ENCODE measurements around the gene CDKN2AIP.
A peak's percentile ranks its signal among the peaks of the same experiment; 100 is the strongest.
"Not testable (repeated sequence)": the region's sequence is repeated elsewhere in the genome, so short reads cannot be mapped to it uniquely, and the experiment has no call there.

CDKN2AIP gene

DNA sequence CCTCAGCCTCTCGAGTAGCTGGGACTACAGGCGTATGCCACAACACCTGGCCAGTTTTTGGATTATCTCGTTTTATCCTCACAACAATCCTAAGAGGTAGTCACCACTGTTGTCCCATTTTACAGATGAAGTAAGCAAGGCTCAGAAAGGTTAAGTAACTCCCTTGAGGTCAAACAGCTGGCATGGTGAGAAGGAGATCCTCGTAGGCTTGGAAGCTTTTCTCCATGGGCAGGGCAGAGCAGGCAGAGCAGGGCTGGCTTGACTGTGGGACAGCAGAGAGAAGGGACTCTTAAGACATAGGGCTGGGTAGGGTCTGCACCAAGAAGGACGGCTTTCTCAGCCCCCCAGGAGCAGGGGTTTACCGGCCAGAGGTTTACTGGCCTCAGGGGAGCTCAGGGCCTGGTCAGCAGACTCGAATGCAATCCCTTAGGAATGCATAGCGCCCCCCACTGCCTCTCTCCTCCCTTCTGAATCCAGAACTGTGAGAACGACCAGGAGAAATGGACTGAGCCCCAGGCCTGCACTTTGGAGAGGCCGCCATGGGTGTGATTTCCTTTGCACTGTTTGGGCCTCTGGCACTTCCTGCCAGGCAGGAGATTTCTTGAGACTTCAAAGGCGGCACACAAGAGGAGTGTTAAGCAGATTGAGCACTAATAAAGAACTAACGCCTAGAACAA lies 14.0 kb upstream of the CDKN2AIP start:
- Mint-ChIP-seq H3K27me3 (peaks cover 13% of the 10 kb centered on the region), H3K27ac (no peak overlapping the region), H3K36me3 (no peaks in the 10 kb centered on the region), H3K4me1 (peaks cover 2% of the 10 kb centered on the region), H3K4me3 (no peak overlapping the region), H3K9me3 (no peaks in the 10 kb centered on the region)
- no peak for ATAC-seq (ENCODE audit: low read depth)
- DNase-seq (ENCODE audit: low spot score in 2 of 2): no peak

DNA sequence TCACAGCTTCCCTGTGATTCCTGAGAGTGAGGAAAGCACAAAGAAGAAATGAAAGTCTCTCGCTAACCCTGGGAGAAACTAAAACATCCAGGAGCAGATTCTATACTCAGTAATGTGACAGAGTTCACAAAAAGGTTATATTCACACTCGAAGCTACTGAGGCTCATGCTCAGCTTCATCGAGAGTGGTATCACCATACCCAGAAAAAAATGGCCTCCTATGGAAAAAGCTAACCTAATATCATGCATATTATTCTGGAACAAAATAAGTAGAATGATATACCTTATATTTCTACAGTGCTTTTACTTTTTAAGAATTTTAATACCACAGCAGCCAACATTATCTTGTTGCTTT lies 13.5 kb upstream of the CDKN2AIP start:
- H3K4me1 Mint-ChIP-seq: peaks cover 2% of the 10 kb centered on the region
- no peaks in the 10 kb centered on the region for H3K9me3 Mint-ChIP-seq
- DNase-seq (ENCODE audit: low spot score in 2 of 2) (no peak), ATAC-seq (ENCODE audit: low read depth) (no peak)
- H3K36me3 Mint-ChIP-seq: no peaks in the 10 kb centered on the region
- no peak overlapping the region for H3K4me3 Mint-ChIP-seq
- no peak overlapping the region for H3K27ac Mint-ChIP-seq
- H3K27me3 Mint-ChIP-seq: peaks cover 13% of the 10 kb centered on the region

DNA sequence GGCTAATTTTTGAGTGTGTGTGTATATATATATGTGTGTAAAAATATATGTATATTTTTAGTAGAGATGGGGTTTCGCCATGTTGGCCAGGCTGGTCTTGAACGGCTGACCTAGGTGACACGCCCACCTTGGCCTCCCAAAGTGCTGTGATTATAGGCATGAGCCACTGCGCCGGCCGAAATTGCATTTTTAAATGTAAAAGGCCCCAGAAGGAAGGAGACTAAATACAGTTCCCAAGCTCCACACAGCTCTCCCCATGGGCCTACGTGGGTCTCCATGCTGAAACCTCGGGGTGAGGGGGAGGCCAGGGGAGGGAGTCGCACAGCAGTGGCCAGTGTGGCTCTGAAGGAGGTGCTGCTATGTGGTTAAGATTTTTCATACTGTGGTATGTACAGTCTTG lies 12.8 kb upstream of the CDKN2AIP start:
- peaks cover 13% of the 10 kb centered on the region for H3K27me3 Mint-ChIP-seq
- no peak overlapping the region for H3K27ac Mint-ChIP-seq
- H3K4me3 Mint-ChIP-seq: no peak overlapping the region

DNA sequence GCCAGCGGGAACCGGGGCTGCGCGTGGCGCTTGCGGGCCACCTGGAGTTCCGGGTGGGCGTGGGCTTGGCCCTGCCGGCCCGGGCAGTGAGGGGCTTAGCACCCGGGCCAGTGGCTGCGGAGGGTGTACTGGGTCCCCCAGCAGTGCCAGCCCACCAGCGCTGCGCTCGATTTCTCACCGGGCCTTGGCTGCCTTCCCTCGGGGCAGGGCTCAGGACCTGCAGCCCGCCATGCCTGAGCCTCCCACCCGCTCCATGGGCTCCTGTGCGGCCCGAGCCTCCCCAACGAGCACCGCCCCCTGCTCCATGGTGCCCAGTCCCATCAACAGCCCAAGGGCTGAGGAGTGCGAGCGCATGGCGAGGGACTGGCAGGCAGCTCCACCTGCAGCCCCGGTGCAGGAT lies 11.3 kb upstream of the CDKN2AIP start:
- H3K27me3 Mint-ChIP-seq: peaks cover 13% of the 10 kb centered on the region
- H3K9me3 Mint-ChIP-seq; H3K4me3 Mint-ChIP-seq; ATAC-seq (ENCODE audit: low read depth); DNase-seq (ENCODE audit: low spot score in 2 of 2); H3K27ac Mint-ChIP-seq; H3K4me1 Mint-ChIP-seq; H3K36me3 Mint-ChIP-seq: not testable (repeated sequence)

More for the DNA sequence above, 12.8 kb upstream of the CDKN2AIP start:
- Mint-ChIP-seq H3K36me3 (no peaks in the 10 kb centered on the region), H3K4me1 (peaks cover 2% of the 10 kb centered on the region), H3K9me3 (no peaks in the 10 kb centered on the region)
- DNase-seq (ENCODE audit: low spot score in 2 of 2) (no peak), ATAC-seq (ENCODE audit: low read depth) (no peak)

DNA sequence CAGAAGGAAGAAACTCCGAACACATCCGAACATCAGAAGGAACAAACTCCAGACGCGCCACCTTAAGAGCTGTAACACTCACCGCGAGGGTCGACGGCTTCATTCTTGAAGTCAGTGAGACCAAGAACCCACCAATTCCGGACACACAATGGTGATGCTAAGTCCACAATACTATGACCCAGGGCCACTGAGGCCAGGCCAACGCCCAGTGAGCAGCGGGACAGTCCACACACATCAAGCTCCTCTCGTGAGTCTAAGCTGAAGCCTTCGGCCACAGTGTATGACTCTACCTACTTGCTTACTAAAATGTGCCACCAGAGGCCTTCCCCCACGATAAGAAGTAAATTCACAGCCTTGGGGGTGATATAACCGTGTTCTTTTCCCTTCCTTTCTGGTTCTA lies 10.2 kb upstream of the CDKN2AIP start:
- Mint-ChIP-seq H3K27me3 (peaks cover 12% of the 10 kb centered on the region), H3K9me3 (no peaks in the 10 kb centered on the region), H3K4me1 (peaks cover 2% of the 10 kb centered on the region), H3K27ac (no peak overlapping the region), H3K4me3 (no peak overlapping the region), H3K36me3 (no peaks in the 10 kb centered on the region)
- DNase-seq (ENCODE audit: low spot score in 2 of 2) (no peak), ATAC-seq (ENCODE audit: low read depth) (no peak)

DNA sequence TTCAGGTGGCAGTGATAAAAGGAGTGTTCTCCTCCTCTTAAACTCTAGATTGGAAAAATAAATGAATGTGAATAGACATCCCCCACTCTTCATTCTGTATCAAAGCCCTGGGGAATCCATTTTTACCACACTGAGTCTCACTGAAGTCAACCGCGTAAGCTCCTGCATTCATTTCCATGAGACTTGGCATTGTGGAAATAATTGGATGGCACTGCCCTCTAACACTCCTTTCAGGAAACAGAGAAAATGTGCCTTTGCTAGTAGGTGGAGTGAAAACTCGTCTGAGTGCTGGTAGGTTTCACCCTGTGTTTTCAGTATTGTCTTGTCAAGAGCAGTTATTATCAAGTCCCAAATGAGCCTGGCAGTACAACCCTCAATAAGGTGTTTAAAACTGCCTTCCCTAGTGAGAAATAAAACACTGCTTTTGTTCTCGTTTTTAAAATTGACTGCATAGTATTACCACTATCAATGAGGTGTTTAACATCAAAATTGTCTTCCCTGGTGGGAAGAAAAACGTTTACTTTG lies 9.7 kb upstream of the CDKN2AIP start:
- Mint-ChIP-seq H3K4me3 (no peak overlapping the region), H3K27ac (no peak overlapping the region), H3K9me3 (no peaks in the 10 kb centered on the region), H3K27me3 (peaks cover 9% of the 10 kb centered on the region), H3K4me1 (peaks cover 2% of the 10 kb centered on the region), H3K36me3 (no peaks in the 10 kb centered on the region)
- DNase-seq (ENCODE audit: low spot score in 2 of 2): no peak
- ATAC-seq (ENCODE audit: low read depth): no peak

DNA sequence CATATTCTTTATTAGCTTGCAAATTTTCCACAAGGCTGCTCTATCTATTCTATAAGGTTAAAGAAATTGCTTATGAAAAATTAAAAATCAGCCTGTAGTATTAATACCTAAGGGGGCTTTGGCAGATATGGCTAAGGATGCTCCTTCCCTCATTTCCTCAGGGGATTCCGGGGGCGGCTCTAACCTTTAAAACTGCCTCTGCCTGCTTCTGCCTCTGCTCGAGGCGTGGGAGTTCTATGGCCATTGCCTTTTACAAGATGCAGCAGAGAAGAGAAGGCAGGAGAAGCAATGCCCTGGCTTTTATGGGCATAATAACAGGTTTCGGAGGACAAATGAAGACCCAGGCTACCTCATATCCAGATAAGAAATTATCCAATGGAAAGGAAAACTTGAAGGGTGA lies 8.6 kb upstream of the CDKN2AIP start:
- Mint-ChIP-seq H3K27me3 (peaks cover 7% of the 10 kb centered on the region), H3K27ac (no peak overlapping the region), H3K36me3 (no peaks in the 10 kb centered on the region), H3K9me3 (no peaks in the 10 kb centered on the region), H3K4me1 (peaks cover under 1% of the 10 kb centered on the region), H3K4me3 (no peak overlapping the region)
- no peak for ATAC-seq (ENCODE audit: low read depth)
- no peak for DNase-seq (ENCODE audit: low spot score in 2 of 2)

DNA sequence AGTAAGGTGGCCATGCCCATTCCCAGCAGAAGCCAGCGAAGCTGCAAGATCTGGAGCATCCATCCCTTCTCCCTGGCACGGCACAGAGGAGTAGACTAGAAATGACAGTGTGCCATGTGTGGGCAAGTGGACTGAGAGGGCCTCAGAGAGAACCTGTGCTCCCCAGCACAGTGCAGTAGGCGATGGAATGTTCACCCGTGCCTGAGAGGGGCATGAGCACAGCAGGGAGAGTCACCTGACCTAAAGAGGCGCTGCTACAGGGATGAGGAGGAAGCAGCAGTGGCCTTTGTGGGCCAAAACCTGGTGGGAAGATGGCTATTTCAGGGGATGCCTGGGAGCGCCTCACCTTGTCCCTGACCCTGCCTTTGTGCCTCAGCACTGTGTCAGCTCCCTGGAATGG lies 8.0 kb upstream of the CDKN2AIP start:
- DNase-seq (ENCODE audit: low spot score in 2 of 2): no peak
- no peaks in the 10 kb centered on the region for H3K36me3 Mint-ChIP-seq
- no peaks in the 10 kb centered on the region for H3K4me1 Mint-ChIP-seq
- ATAC-seq (ENCODE audit: low read depth): no peak
- H3K9me3 Mint-ChIP-seq: no peaks in the 10 kb centered on the region
- H3K4me3 Mint-ChIP-seq: no peak overlapping the region
- peaks cover 7% of the 10 kb centered on the region for H3K27me3 Mint-ChIP-seq
- no peak overlapping the region for H3K27ac Mint-ChIP-seq

DNA sequence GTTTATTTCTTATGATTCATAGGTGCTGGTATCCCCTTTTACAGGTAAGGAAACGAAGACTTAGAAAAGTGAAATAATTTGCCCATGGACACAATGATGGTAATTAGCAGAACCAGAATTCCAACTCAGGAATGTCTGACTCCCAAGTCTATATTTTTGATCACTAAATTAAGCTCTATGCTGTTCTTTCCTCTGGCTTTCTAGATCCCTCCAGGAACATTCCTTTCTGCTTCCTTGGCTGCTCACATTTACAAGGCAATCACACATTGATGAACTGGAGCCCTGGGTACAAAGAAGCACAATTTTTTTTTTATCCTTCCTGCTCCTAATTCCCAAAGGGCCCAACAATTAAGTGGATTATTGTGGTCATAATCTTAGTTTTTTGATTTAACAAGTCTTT lies 7.0 kb upstream of the CDKN2AIP start:
- Mint-ChIP-seq H3K4me1 (no peaks in the 10 kb centered on the region), H3K36me3 (no peaks in the 10 kb centered on the region), H3K9me3 (no peaks in the 10 kb centered on the region), H3K27ac (no peak overlapping the region), H3K4me3 (no peak overlapping the region), H3K27me3 (peaks cover 7% of the 10 kb centered on the region)
- ATAC-seq (ENCODE audit: low read depth) (no peak), DNase-seq (ENCODE audit: low spot score in 2 of 2) (no peak)

DNA sequence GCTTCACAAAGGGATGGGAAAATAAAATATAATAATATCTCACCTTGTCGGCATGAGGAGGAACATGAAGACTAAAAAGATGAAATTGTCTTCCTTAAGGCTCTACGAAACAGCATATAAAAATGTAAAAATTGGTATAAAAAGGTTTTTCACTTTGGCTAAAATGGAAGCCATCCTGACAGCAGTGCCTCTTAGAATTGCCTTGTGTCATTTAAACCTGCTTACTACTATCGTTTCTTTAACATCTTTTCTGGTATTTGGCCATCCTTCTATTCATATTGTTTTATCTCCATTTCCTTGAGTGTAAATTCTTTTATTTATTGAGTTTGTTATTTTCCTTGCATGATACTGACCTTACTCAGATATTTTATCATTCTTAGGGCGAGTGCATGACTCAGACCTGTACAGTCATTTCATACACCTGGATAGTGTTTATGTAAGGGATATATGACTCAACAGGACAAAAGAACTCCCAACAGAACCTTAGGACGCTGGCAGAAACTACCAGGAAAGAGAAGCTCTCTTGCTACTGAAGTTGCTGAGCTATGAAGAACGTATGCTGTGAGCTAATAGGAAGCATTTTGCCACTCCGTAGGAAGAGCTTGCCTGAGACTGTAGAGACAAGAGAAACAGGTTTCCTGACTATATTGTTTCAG lies 5.8 kb upstream of the CDKN2AIP start:
- Mint-ChIP-seq H3K27me3 (peaks cover 7% of the 10 kb centered on the region), H3K4me1 (peaks cover 2% of the 10 kb centered on the region), H3K9me3 (no peaks in the 10 kb centered on the region), H3K27ac (no peak overlapping the region), H3K36me3 (no peaks in the 10 kb centered on the region), H3K4me3 (no peak overlapping the region)
- ATAC-seq (ENCODE audit: low read depth) (no peak), DNase-seq (ENCODE audit: low spot score in 2 of 2) (no peak)

DNA sequence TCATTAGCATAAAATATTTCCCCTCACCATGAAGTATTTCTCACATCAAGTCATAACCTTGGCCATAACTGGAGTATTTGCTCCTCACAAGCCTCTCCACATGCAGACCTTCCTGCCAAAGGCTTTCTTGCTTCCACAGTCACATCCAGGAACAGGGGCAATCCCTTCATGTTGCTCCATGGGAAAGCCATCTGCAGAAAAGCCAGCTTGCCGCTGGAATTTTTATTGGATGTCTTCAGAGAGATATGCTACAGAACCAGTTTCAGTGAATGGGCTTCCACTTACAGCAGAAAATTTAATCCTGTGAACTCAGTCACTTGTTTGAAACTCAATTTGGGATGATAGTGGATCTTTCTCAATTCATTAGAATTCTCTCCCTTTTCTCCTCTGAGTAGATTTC lies 3.2 kb upstream of the CDKN2AIP start:
- no peak for DNase-seq (ENCODE audit: low spot score in 2 of 2)
- ATAC-seq (ENCODE audit: low read depth): no peak
- Mint-ChIP-seq H3K27me3 (no peaks in the 10 kb centered on the region), H3K4me3 (no peak overlapping the region), H3K4me1 (peaks cover 12% of the 10 kb centered on the region), H3K27ac (no peak overlapping the region), H3K36me3 (peaks cover 3% of the 10 kb centered on the region), H3K9me3 (no peaks in the 10 kb centered on the region)

DNA sequence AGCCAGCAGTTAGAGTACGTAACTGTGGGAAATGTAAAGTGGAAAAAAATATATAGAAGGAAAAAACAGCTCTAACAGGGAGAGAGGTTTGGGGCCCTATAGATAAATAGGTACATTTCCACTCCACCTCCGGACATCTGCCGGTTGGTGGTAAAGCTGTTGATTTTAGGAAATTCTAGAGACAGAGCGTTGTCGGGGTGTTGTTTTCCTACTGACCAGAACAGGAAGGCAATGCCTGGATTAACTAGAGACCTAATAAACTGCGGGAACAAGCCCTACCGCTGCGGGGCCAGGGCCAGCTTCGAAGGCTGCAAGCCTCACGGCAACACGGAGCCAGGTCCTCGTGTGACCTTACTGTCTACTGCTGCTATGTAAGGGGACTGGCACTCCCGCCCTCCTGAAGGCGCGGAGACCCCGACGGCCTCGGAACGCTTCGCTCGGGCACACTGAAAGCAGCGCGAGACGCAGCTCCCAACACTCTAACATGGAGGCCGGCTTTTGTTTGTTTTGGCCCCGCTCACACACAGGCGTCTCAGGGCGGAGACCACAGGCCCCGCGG lies 702 bp upstream of the CDKN2AIP start:
- Mint-ChIP-seq H3K27ac (peak overlapping the region; percentile 96), H3K4me3 (peak overlapping the region; percentile 88), H3K9me3 (no peaks in the 10 kb centered on the region), H3K27me3 (no peaks in the 10 kb centered on the region), H3K4me1 (peaks cover 23% of the 10 kb centered on the region), H3K36me3 (peaks cover 12% of the 10 kb centered on the region)
- ATAC-seq (ENCODE audit: low read depth) (peak; percentile 17), DNase-seq (ENCODE audit: low spot score in 2 of 2) (no peak)

DNA sequence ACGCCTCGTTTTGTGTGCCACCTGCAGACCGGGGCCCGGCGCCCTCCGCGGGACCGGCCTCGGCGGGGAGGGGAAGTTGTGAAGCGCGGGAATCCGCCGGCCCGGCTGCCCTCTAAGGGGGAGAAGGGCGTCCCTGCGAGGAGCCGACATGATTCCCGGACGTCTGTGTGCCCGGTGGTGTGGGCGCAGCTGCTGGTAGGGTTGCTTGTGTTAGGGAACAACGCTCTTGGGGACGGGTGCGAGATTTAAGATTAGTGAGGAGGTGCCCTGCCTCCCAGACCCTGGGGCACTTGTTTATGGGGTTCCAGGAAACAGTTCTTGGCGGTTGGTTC lies 627 bp downstream of the CDKN2AIP start:
- peak; percentile 14 for ATAC-seq (ENCODE audit: low read depth)
- peak overlapping the region; percentile 88 for H3K4me3 Mint-ChIP-seq

DNA sequence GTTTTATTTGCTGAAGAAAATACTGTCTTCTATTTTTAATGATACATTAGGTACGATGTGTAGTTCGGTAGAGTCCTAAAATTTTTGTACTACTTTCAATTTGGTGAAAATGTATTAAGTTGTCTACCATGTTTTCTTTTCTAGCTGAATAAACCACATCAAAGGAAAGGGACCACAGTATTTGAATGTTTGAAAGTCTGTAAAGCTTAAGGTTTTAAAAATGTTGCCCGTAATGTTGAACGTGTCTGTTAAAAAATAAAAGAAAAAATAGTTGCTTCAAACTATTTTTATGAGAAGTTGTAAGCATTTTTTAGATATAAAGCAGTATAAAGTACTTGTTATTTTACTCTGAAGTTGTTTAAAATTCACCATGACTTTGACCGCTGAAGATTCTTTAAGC lies 3.2 kb downstream of the CDKN2AIP start:
- Mint-ChIP-seq H3K27ac (no peak overlapping the region), H3K4me3 (no peak overlapping the region)

More for the DNA sequence above, 627 bp downstream of the CDKN2AIP start:
- DNase-seq (ENCODE audit: low spot score in 2 of 2): no peak
- Mint-ChIP-seq H3K4me1 (peaks cover 26% of the 10 kb centered on the region), H3K27ac (peak overlapping the region; percentile 96), H3K36me3 (peaks cover 18% of the 10 kb centered on the region), H3K9me3 (no peaks in the 10 kb centered on the region), H3K27me3 (no peaks in the 10 kb centered on the region)

DNA sequence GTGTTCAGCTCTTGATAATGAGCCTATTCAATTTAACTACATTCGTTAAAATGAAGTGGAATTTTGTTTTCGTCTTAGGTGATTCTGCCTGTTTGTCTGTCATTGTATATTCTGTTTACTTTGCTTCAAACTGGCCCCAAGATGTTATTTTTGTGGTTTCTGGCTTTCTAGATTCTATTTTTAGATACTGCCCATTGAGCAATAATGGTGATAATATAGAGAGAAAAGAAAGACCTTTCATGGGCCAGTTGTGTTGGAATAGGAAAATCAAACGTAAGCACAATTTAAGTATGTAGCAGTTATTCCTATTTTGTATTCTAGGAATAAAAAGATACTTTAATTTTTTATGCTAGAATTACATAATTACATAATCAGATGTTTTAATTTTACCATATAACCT lies 4.0 kb downstream of the CDKN2AIP start:
- ATAC-seq (ENCODE audit: low read depth) (no peak), DNase-seq (ENCODE audit: low spot score in 2 of 2) (no peak)
- Mint-ChIP-seq H3K27ac (no peak overlapping the region), H3K9me3 (no peaks in the 10 kb centered on the region), H3K36me3 (peaks cover 20% of the 10 kb centered on the region), H3K27me3 (no peaks in the 10 kb centered on the region), H3K4me1 (peaks cover 26% of the 10 kb centered on the region), H3K4me3 (no peak overlapping the region)

More for the DNA sequence above, 3.2 kb downstream of the CDKN2AIP start:
- Mint-ChIP-seq H3K36me3 (peaks cover 20% of the 10 kb centered on the region), H3K27me3 (no peaks in the 10 kb centered on the region), H3K4me1 (peaks cover 26% of the 10 kb centered on the region), H3K9me3 (no peaks in the 10 kb centered on the region)
- ATAC-seq (ENCODE audit: low read depth): no peak
- DNase-seq (ENCODE audit: low spot score in 2 of 2): no peak

Data from memory B cell (primary cell).